Stimulated activated naive CD4-positive, alpha-beta T cell (primary cell): Measurements from ENCODE around the gene ANKRD23.
"Not testable (repeated sequence)": the region's sequence is repeated elsewhere in the genome, so short reads cannot be mapped to it uniquely, and the experiment has no call there.

Experiments
- DNase-seq, 6 experiments: peaks; one replicate each; lab custom pipeline; 2025; lab: John Stamatoyannopoulos, UW

ANKRD23 gene

GRCh38 chr2:96816127-96816835 is 27.5 kb downstream of the ANKRD23 start, which contains the start of gene CNNM3:
TSS of gene CNNM3 (plus strand) at chr2:96816268. CDS start at chr2:96816278, 10 bp downstream.
- DNase-seq = peak; percentile 86 to 93 (median 91)

GRCh38 chr2:96815326-96816126 is 28.3 kb downstream of the ANKRD23 start:
- peak in 3 of 6 experiments; percentile 37 to 76 (median 67) for DNase-seq

GRCh38 chr2:96813656-96814055 is 30.2 kb downstream of the ANKRD23 start:
- DNase-seq = no peak

GRCh38 chr2:96811917-96812316 is 31.9 kb downstream of the ANKRD23 start:
- no peak for DNase-seq

GRCh38 chr2:96810783-96811192 is 33.0 kb downstream of the ANKRD23 start:
- DNase-seq = no peak

GRCh38 chr2:96809951-96810782 is 33.7 kb downstream of the ANKRD23 start:
- no peak for DNase-seq

GRCh38 chr2:96809216-96809882 is 34.5 kb downstream of the ANKRD23 start:
- no peak for DNase-seq

- DNase-seq = no peak
Observed at GRCh38 chr2:96808176-96808837, 35.5 kb downstream of the ANKRD23 start.

- no peak for DNase-seq
Observed at GRCh38 chr2:96807127-96807471, 36.7 kb downstream of the ANKRD23 start.

- peak in 4 of 6 experiments; percentile 19 to 86 (median 77) for DNase-seq
Observed at GRCh38 chr2:96806468-96807126, 37.2 kb downstream of the ANKRD23 start.

- DNase-seq = not testable (repeated sequence)
Observed at GRCh38 chr2:96805946-96806345, 37.9 kb downstream of the ANKRD23 start.

- DNase-seq = no peak
Observed at GRCh38 chr2:96804986-96805385, 38.8 kb downstream of the ANKRD23 start.

GRCh38 chr2:96802721-96803120 is 41.1 kb downstream of the ANKRD23 start:
- DNase-seq = no peak

GRCh38 chr2:96801786-96802595 is 41.8 kb downstream of the ANKRD23 start:
- DNase-seq = no peak

GRCh38 chr2:96801005-96801785 is 42.6 kb downstream of the ANKRD23 start:
- DNase-seq = peak; percentile 43 to 72 (median 52)

GRCh38 chr2:96800061-96801004 is 43.5 kb downstream of the ANKRD23 start:
- no peak for DNase-seq

- no peak for DNase-seq
Observed at GRCh38 chr2:96799623-96799935, 44.2 kb downstream of the ANKRD23 start.
